GM21723 (cell line): Measurements from ENCODE around the gene HMBS.
A peak's percentile ranks its signal among the peaks of the same experiment; 100 is the strongest.
"Not testable (repeated sequence)": the region's sequence is repeated elsewhere in the genome, so short reads cannot be mapped to it uniquely, and the experiment has no call there.

Source experiments
- ATAC-seq: cut with Tn5 transposase; IDR thresholded peaks from one replicate; pipeline ENCODE4 v1.9.1; 2021; ENCODE audit warnings: mild to moderate bottlenecking, moderate library complexity; ENCODE audit not compliant: unreplicated experiment

The HMBS gene

DNA sequence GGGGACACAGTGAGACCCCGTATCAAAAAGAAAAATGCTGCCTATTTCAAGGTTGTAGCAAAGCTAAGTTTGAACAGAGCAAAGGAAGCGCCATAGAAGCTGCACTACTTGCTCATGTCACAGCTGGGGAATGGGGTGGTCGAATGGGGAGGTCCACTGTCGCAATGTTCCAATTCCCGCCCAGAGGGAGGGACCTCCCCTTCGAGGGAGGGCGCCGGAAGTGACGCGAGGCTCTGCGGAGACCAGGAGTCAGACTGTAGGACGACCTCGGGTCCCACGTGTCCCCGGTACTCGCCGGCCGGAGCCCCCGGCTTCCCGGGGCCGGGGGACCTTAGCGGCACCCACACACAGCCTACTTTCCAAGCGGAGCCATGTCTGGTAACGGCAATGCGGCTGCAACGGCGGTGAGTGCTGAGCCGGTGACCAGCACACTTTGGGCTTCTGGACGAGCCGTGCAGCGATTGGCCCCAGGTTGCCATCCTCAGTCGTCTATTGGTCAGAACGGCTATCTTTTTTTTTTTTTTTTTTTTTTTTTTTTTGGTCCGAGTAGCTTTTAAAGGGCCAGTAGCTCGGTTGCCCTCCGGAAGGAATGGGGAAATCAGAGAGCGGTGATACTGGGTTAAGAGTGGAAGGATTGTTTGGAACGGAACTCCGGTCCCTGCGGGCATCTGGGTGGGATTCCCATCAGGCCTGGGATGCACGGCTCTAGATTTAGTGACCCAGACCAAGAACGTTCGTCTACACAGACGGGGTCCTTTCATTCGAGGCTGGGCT lies at the start of gene HMBS:
Gene HMBS, plus strand, starts transcription at position 219 of the 774 bp plus-strand sequence. Its CDS starts 153 bp downstream, at position 372.
- ATAC-seq, result peak; percentile 90

DNA sequence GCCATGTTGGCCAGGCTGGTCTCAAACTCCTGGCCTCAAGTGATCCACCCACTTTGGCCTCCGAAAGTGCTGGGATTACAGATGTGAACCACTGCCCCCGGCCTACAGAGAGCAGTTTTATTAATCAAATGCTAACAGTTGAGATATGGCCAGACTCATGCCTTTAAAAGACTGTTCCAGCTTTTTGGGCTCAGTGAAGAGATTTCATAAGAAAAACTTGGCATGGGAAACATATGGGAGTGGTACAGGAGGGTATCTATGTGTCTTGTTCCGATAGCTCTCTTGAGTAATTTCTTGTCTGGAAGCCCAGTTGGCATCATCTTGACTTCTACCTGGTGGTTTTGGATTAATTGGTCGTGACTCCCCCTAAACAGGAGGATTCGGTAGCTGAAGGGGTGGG lies 45.8 kb upstream of the HMBS start:
- ATAC-seq, result no peak

DNA sequence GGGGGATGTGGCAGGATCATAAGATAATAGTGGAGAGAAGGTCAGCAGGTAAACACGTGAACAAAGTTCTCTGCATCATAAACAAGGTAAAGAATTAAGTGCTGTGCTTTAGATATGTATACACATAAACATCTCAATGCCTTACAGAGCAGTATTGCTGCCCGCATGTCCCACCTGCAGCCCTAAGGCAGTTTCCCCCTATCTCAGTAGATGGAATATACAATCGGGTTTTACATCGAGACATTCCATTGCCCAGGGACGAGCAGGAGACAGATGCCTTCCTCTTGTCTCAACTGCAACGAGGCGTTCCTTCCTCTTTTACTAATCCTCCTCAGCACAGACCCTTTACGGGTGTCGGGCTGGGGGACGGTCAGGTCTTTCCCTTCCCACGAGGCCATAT lies 45.2 kb upstream of the HMBS start:
- not testable (repeated sequence) for ATAC-seq

DNA sequence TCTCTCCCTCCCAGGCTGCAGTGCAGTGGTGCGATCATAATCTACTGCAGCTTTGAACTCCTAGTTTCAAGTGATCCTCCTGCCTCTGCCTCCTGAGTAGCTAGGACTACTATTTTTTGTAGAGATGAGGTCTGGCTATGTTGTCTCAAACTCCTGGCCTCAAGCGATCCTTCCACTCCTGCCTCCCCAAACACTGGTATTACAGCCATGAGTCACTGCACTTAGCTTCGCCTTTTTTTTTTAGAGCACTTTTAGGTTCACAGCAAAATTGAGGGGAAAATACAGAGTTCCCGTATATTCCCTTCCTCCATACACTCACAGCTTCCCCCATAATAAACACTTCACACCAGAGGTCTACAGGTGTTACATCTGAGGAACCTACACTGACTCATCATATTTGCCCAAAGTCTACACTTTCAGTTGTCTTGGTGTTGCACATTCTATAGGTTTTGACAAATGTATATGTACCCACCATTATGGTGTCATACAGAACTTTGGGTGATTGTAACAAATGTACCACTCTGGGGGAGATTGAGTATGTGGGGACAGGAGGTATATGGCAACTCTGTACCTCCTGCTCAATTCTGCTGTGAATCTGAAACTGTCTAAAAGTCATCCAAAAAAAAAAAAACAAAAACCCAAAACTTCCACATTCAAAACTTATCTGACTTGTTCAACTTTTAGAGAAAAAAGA lies 42.7 kb upstream of the HMBS start:
- ATAC-seq, result no peak

DNA sequence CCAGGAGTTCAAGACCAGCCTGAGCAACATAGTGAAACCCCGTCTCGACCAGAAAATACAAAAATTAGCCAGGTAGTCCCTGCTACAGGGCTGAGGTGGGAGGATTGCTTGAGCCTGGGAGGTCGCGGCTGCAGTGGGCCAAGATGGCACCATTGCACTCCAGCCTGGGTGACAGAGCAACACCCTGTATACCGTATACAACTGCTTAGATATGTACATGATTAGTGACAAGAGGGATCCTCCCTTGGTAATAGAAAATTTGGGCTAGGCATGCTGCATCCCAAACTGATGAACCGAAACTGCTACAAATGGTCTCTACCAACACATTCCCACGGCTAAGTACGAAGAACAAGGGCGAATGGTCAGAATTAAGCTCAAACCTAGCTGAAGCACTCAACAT lies 41.8 kb upstream of the HMBS start:
- ATAC-seq, result no peak

DNA sequence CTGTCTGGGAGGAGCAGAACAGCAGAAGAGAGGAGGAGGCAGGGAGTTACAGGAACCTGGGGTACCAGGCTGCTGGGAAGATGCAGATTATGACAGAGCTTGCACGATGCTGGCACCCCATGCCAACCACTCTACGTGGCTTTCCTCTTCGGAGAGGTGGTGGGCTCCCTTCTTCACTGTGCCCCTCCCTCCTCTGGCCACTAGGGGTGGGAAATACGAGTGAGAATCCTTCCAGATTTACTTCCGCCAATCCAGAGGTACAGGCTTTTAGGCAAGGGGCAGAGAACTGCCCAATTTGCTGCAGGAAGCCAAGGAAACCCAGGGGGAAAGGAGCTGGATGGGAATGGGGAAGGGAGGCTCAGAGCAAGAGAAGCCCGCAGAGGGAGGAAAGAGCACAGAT lies 40.0 kb upstream of the HMBS start:
- no peak for ATAC-seq

DNA sequence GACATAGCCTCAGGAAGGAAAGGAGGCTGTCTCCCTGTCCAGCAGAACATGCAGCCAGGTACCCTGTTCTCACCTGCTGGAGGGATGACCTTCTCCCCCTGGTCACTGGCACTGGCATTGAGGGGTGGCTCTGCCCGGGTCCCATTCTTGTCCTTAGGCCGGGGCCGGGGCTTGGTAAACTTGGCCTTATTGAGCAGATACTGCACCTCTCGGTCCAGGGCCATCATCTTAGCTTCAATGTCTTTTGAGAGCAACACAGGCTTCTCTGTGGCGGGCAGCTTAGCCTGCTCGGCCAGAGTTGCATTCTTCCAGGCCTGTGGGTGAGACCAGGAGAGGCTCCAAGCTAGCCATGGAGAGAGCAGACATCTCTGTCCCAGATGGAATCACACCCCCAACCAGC lies 38.2 kb upstream of the HMBS start:
- ATAC-seq, result no peak

DNA sequence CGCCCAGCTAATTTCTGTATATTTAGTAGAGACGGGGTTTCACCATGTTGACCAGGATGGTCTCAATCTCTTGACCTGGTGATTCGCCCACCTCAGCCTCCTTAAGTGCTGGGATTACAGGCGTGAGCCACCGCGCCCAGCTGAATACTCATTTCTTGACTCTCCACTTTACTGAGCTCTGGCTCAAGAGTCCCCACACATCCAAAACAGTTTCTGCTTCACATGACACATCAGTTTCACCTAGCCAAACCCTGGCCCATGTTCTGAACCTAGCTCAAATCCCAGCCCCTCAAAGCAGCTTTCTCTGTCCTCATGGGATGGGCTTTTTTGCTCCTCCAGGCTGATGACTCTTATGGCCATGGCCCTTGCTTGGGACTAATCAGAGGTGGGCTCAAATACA lies 37.5 kb upstream of the HMBS start:
- no peak for ATAC-seq

DNA sequence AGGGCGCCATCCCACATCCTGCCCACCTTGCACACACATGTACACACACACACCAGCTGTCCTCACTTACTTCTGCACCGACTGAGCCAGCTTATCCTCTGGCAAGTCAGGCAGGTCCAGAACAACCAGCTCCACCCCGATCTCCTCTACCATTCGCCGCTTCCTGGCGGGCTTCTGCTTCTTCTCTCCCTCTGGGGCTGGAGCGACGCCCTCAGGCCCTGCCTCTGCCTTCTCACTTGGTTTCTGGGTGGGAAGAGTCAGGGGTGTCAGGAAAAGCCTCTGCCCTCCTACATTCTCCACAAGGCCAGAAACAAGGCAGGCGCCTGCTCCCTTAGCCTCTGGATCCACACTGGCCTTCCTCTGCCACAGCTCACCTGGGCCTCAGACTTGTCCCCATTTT lies 36.0 kb upstream of the HMBS start:
- no peak for ATAC-seq

DNA sequence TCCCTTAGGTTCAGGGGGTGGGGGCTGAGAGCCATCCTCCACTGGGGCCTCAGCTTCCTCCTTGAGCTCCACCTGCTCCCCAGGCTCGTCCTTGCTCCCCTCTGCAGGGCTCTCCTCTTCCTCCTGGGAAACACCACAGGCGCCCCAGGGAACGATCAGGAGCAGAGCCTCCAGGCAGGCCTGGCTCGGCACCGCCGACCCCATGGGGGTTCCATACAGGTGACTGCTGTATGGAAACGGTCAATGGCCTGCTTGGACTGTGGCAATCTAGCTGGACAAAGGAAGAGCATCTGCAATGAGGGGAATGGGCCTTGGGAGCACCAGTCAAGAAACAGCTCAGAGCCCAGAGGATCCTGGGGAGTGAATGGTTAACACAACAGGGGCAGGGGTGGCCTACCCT lies 35.6 kb upstream of the HMBS start:
- no peak for ATAC-seq

DNA sequence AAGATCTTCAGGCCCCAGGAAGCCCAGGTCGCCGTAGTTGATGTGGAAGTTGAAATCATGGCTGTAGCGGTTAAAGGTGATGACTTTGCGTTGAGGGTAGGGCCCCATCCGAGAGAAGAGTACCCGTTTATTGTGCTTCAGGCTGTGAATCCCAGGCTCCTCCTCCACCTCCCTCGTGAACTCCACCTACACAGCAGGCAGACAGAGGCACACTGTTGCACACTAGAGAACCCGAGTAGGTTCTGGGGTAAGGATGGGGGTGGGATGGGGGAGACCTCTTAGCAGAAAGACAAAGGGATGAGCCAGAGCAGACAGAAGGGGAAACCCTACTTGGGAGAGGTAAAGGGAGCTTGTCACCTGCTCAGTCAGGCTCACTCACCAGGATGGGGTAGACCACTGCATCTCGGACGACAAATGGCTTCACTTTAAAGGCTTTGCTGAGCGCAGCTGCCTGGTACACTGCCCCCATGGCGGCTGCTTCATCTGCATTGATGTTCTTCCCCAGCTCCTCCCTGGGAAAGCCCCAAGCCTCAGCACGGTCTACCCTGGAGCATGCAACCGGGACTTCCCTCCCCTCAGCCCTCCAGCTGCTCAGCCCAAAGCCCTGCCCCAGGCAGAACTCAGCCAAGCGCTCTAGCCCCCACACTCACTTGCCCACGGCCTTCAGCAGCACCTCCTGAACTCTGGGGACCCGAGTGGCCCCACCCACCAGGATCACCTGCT lies 33.1 kb upstream of the HMBS start:
- ATAC-seq, result peak; percentile 51

DNA sequence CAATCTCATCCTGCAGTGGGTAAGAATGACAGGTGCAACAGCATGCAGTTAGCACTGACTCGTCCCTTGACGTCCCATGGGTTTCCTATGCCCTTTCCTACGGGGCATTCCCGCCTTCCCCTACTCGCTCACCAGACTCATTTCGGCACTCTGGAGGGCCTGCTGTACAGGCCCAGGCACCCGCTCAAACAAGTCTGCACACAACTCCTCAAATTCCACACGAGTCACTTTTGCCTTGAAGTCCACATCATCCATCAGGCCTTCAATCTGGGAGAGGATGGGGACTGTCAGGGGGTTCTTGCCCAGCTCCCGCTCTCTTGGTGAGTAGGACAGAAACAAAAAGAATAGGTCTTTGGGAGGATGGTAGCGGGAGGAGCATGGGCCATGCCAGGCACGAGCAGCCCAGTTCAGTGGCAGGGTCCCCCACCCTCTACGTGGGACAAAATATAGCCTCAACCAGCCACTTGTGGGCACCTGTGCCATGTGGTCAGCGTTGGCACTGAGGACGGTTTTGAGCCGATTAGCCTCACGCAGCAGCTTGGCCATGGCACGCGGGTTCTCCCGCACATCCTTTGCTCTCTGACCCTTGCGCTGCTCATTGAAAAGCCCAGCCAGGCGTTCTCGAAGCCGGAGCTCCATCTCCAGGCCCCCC lies 32.4 kb upstream of the HMBS start:
- ATAC-seq, result no peak

DNA sequence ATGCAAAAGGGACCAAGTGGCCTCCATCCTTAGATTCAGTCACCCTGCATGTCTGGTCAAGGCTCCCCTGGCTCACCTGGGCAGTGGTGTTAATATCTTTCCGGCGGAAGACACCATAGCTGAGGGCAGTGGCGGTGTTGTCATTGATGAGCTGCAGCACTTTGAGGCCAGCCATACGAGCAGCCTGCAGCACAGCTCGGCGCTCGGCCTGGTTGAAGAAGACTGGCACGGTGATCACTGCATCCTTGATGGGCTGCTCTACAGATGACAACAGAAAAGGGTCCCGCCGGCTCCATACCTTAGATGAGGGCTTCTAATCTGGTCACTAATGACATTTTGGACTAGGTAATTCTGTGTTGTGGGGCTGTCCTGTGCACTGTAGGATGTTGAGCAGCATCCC lies 30.3 kb upstream of the HMBS start:
- no peak for ATAC-seq

DNA sequence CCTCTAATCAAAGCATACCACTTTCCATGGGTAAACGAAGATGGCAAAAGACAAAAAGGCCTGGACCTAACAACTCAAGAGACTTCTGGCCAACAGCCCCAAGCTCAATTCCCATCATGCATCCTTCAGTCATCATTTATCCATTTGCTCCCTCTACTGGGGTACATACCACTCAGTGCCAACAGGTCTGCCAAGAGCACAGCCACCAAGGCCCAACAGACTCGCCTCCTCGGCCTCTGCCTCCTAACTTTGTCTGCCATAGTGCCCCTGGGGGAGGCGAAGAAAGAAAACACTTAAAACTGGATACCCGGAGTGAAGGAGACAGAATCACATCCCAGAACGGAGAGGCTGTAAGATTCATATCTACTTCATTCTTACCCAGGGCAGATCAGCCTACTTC lies 28.8 kb upstream of the HMBS start:
- no peak for ATAC-seq

DNA sequence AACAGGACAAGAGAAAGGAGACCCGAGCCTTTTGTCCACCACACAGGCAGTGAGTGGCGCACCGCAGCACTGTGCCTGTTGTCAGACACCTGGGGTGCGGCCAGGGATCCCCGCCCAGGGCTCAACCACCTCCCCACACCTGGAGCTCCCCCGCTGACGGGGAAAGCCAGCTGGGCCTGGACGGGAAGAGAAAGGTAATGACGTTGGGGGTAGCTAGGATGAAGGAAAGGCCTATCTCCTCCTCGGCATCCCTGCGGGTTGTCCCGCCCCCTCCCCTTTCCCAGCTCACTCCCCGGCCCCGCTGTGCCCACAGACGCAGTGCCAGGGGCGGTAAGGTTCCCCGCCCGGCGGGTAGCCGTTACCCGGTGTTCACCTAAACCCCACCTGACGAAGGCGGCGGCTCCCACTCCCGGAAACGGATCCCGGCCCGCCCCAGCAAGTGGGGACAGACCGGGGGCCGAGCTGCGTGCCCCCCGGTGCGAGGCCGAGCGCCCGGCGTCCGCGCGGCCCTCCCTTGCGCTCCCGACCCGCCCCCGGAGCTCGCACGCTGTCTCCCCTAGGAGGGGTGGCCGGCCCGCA lies 28.2 kb upstream of the HMBS start:
- peak; percentile 16 for ATAC-seq

DNA sequence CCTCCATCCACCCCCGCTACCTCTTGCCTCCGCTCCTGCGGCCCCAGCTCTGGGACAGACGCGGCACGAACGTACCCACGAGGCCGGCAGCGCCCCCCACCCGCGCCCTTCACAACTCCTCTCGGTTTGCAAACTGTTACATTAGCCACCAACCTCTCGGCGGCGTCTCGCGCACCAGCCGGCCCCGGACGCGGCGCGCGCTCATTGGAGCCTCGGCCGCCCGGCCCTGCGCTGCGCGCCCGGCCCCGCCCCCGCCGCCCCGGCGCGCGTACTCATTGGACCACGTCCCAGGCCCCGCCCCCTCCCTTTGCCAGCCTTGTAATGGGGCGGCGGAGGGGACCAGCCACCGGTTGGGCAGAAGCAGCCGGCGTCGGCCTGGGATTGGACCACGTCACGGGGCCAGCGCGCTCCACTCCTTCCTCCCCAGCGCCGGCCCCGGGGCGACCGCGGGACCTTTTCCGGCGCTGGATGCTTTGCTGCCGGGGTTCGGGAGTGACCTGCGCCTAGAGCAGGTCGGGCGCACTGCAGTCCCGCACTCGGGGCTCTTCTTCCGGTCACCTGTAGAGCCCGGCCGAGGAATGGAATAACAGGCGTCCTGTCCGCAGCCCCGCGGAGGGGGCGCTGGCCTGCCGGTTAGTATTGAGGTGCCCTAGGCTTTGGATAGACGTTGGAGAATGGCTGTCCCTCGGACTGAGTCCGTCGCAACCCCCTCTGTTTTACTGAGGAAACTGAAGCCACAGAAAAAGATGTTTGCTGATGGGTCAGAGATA lies 27.5 kb upstream of the HMBS start, which contains the start of gene HYOU1:
Gene HYOU1, minus strand, starts transcription at position 206 of the 770 bp plus-strand sequence. CDS start 1,045 bp downstream, outside the sequence.
- peak; percentile 87 for ATAC-seq

DNA sequence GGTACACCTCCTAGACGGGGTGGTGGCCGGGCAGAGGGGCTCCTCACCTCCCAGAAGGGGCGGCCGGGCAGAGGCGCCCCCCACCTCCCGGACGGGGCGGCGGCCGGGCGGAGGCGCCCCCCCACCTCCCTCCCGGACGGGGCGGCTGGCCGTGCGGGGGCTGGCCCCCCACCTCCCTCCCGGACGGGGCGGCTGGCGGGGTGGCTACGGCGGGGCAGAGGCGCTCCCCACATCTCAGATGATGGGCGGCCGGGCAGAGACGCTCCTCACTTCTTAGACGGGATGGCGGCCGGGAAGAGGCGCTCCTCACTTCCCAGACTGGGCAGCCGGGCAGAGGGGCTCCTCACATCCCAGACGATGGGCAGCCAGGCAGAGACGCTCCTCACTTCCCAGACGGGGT lies 25.6 kb upstream of the HMBS start:
- ATAC-seq, result not testable (repeated sequence)

DNA sequence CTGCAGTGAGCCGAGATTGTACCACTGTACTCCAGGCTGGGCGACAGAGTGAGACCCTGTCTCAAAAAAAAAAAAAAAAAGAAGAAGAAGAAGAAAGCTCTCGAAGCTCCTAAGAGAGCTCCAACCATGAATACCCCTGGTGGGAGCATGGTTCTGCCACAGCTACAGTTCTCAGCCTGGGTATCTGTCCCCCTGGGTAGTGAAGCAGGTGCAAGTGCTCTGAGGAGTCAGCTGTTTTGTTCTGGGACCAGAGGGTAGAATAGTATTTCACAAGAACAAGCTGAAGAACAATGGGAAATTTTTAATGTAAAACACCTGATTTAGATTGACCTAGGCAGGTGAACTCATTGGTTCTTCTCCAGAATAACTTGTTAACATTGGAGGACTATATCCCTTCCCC lies 23.4 kb upstream of the HMBS start:
- ATAC-seq, result no peak

DNA sequence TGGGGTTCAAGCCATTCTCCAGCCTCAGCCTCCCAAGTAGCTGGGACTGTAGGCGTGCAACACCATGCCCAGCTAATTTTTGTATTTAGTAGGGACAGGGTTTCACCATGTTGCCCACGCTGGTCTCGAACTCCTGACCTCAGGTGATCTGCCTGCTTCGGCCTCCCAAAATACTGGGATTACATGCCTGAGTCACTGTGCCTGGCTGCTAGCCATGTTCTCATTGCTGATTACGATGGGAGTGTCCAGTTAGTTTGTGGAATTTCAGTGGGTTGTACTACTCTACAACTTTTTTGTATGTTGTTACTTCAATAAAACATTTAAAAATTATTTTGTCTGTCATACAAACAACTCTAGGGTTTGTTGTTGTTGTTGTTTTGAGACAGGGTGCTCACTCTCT lies 21.9 kb upstream of the HMBS start:
- no peak for ATAC-seq

DNA sequence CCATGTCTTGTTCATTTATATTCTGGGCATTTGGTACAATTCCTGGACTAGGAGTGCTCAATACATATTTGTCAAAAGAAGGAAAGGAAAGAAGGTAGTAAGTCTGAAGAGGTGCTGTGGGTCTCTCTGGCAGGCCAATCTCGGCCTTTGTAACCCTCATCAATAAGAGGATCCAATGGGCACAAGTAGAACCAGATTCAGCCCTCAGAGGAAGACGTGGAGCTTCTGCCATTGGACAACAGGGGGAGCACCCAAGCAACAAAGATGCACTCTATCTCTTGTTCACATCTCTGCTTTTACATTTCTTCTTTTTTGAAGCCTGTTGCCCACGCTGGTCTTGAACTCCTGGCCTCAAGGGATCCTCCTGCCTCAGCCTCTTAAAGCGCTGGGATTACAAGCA lies 19.3 kb upstream of the HMBS start:
- ATAC-seq, result no peak
